Hepatocyte (in vitro differentiated cells): ENCODE measurements around the gene SLC35F6. TPM values are rescaled to one million over a fixed set of nuclear protein-coding genes. Genes with fewer than 3 reads are reported as not detected.

Experiments used
- DNase-seq: peaks from one replicate; pipeline ENCODE4 v3.0.0-alpha.2; 2016; ENCODE audit warnings: low spot score
- H2AFZ ChIP-seq: fragments of 200-600 bp; sonication (generic); 2 replicates; pipeline ENCODE4 v1.6.0; 2016; ENCODE audit warnings: antibody characterized with exemption, mild to moderate bottlenecking
- H3K27ac ChIP-seq: fragments of 200-600 bp; sonication (generic); 2 replicates; pipeline ENCODE4 v1.5.1; 2016; ENCODE audit warnings: mild to moderate bottlenecking
- H3K27me3 ChIP-seq: fragments of 200-600 bp; sonication (generic); 2 replicates; pipeline ENCODE4 v1.6.1; 2016
- H3K36me3 ChIP-seq: fragments of 200-600 bp; sonication (generic); replicated peaks from 2 replicates; pipeline ENCODE4 v1.5.1; 2016; ENCODE audit warnings: low read depth; ENCODE audit not compliant: insufficient read depth
- H3K4me1 ChIP-seq: fragments of 200-600 bp; sonication (generic); 2 replicates; pipeline ENCODE4 v1.5.1; 2016; ENCODE audit warnings: mild to moderate bottlenecking, moderate library complexity; ENCODE audit not compliant: insufficient read depth
- H3K4me2 ChIP-seq: fragments of 200-600 bp; sonication (generic); 2 replicates; pipeline ENCODE4 v1.6.0; 2016
- H3K4me3 ChIP-seq: fragments of 200-600 bp; sonication (generic); 2 replicates; pipeline ENCODE4 v1.5.1; 2016; ENCODE audit warnings: mild to moderate bottlenecking
- H3K79me2 ChIP-seq: fragments of 200-600 bp; sonication (generic); 2 replicates; pipeline ENCODE4 v1.6.0; 2017; ENCODE audit warnings: mild to moderate bottlenecking
- H3K9me2 ChIP-seq: fragments of 200-600 bp; sonication (generic); replicated peaks from 2 replicates; pipeline ENCODE4 v1.6.0; 2017; ENCODE audit warnings: mild to moderate bottlenecking; ENCODE audit not compliant: insufficient read depth
- H3K9me3 ChIP-seq: fragments of 200-600 bp; sonication (generic); 2 replicates; pipeline ENCODE4 v1.5.1; 2016; ENCODE audit warnings: low read depth, mild to moderate bottlenecking
- H4K20me1 ChIP-seq: fragments of 200-600 bp; sonication (generic); 2 replicates; pipeline ENCODE4 v1.6.0; 2016; ENCODE audit warnings: mild to moderate bottlenecking; ENCODE audit not compliant: insufficient read depth, poor library complexity, severe bottlenecking
- CTCF ChIP-seq: fragments of 200-600 bp; sonication (generic); IDR thresholded peaks from 2 replicates; pipeline ENCODE4 v1.5.1; 2016; ENCODE audit warnings: antibody characterized with exemption, mild to moderate bottlenecking; ENCODE audit not compliant: poor library complexity
- EZH2 ChIP-seq: fragments of 200-600 bp; sonication (generic); IDR thresholded peaks from 2 replicates; pipeline ENCODE4 v1.6.1; 2016; ENCODE audit warnings: antibody characterized with exemption, mild to moderate bottlenecking, borderline replicate concordance
- EZH2phosphoT487 ChIP-seq: fragments of 200-600 bp; sonication (generic); IDR thresholded peaks from one replicate; pipeline ENCODE4 v1.6.1; 2018; ENCODE audit warnings: antibody characterized with exemption, mild to moderate bottlenecking, low read depth, moderate library complexity; ENCODE audit not compliant: unreplicated experiment, severe bottlenecking
- WGBS: methylation state at CpG from one replicate; pipeline ENCODE4 v1.1.6; 2016; ENCODE audit warnings: low lambda C conversion rate; ENCODE audit errors: missing lambda C conversion rate; 5-methylcytosine and 5-hydroxymethylcytosine counted together
- polyA plus RNA-seq: library from polyadenylated mRNA; unstranded; fragments of >200 nt; fragmentation: Nextera tagmentation; extraction: Ambion mirVana; gene quantifications from 2 replicates; pipeline ENCODE4 v1.2.1, GENCODE V29; 2016
- total RNA-seq: library from RNA; depleted of rRNA; stranded (reverse); fragments of >200 nt; gene quantifications from 2 replicates; pipeline ENCODE4 v1.2.3, GENCODE V29; 2014

SLC35F6 gene
- total and polyA plus RNA-seq, 2 experiments from 2014 or later: 16.6 to 30.2 TPM

- H2AFZ ChIP-seq: no peak overlapping the region
- no peak overlapping the region for H3K27ac ChIP-seq
- H3K4me3 ChIP-seq: no peak overlapping the region
- no peak overlapping the region for H3K4me2 ChIP-seq
- no peaks in the 10 kb centered on the region for H3K79me2 ChIP-seq
- no peak for TF ChIP-seq CTCF
- no peak for TF ChIP-seq EZH2
- TF ChIP-seq EZH2phosphoT487: no peak
- 78% methylated on average over 3 of the region's 3 CpGs for WGBS
- no peaks in the 10 kb centered on the region for H3K27me3 ChIP-seq
- peaks cover 16% of the 10 kb centered on the region for H3K4me1 ChIP-seq
- DNase-seq: no peak
- H3K36me3 ChIP-seq: no peaks in the 10 kb centered on the region
- no peaks in the 10 kb centered on the region for H4K20me1 ChIP-seq
- no peaks in the 10 kb centered on the region for H3K9me2 ChIP-seq
- no peaks in the 10 kb centered on the region for H3K9me3 ChIP-seq
These were observed 11.4 kb upstream of the SLC35F6 start for GRCh38 chr2:26752656-26753055.

- no peak for TF ChIP-seq EZH2
- no peak for TF ChIP-seq CTCF
- no peak for TF ChIP-seq EZH2phosphoT487
- H2AFZ ChIP-seq: no peak overlapping the region
- H3K9me2 ChIP-seq: no peaks in the 10 kb centered on the region
- no peaks in the 10 kb centered on the region for H4K20me1 ChIP-seq
- H3K27me3 ChIP-seq: no peaks in the 10 kb centered on the region
- no peaks in the 10 kb centered on the region for H3K9me3 ChIP-seq
- no peaks in the 10 kb centered on the region for H3K79me2 ChIP-seq
- DNase-seq: no peak
- H3K4me3 ChIP-seq: no peak overlapping the region
- peaks cover 21% of the 10 kb centered on the region for H3K4me1 ChIP-seq
- no peak overlapping the region for H3K4me2 ChIP-seq
- no peak overlapping the region for H3K27ac ChIP-seq
- 92% methylated on average over 4 of the region's 4 CpGs for whole genome bisulfite sequencing
- no peaks in the 10 kb centered on the region for H3K36me3 ChIP-seq
These were observed 9.5 kb upstream of the SLC35F6 start for GRCh38 chr2:26754539-26754938.

- Histone ChIP-seq H3K9me3 (no peaks in the 10 kb centered on the region), H3K27me3 (no peaks in the 10 kb centered on the region), H4K20me1 (no peaks in the 10 kb centered on the region), H2AFZ (no peak overlapping the region), H3K4me3 (no peak overlapping the region), H3K9me2 (no peaks in the 10 kb centered on the region), H3K79me2 (no peaks in the 10 kb centered on the region), H3K4me2 (no peak overlapping the region), H3K27ac (no peak overlapping the region), H3K4me1 (peaks cover 16% of the 10 kb centered on the region), H3K36me3 (no peaks in the 10 kb centered on the region)
- TF ChIP-seq EZH2phosphoT487 (no peak), EZH2 (no peak), CTCF (no peak)
- no peak for DNase-seq
- 73% methylated on average over 4 of the region's 4 CpGs for WGBS
These were observed 9.0 kb upstream of the SLC35F6 start for GRCh38 chr2:26754972-26755670.

- no peaks in the 10 kb centered on the region for H3K9me3 ChIP-seq
- H3K4me2 ChIP-seq: no peak overlapping the region
- H3K4me1 ChIP-seq: peaks cover 9% of the 10 kb centered on the region
- H3K27me3 ChIP-seq: no peaks in the 10 kb centered on the region
- no peak overlapping the region for H3K4me3 ChIP-seq
- H2AFZ ChIP-seq: no peak overlapping the region
- no peaks in the 10 kb centered on the region for H3K79me2 ChIP-seq
- no peak for DNase-seq
- 88% methylated on average over 5 of the region's 5 CpGs for WGBS
- no peaks in the 10 kb centered on the region for H4K20me1 ChIP-seq
- TF ChIP-seq CTCF (no peak), EZH2phosphoT487 (no peak), EZH2 (no peak)
- no peak overlapping the region for H3K27ac ChIP-seq
- no peaks in the 10 kb centered on the region for H3K36me3 ChIP-seq
- no peaks in the 10 kb centered on the region for H3K9me2 ChIP-seq
These were observed 7.7 kb upstream of the SLC35F6 start for GRCh38 chr2:26756337-26756736.
